ENCODE data around the gene FOXK1. TPM values are rescaled to one million over a fixed set of nuclear protein-coding genes. Genes with fewer than 3 reads are reported as not detected.
A peak's percentile ranks its signal among the peaks of the same experiment; 100 is the strongest.

The FOXK1 gene
- 26.0 TPM for polyA plus RNA-seq (2012; ENCODE audit: insufficient read depth, insufficient read length, low read depth)

DNA sequence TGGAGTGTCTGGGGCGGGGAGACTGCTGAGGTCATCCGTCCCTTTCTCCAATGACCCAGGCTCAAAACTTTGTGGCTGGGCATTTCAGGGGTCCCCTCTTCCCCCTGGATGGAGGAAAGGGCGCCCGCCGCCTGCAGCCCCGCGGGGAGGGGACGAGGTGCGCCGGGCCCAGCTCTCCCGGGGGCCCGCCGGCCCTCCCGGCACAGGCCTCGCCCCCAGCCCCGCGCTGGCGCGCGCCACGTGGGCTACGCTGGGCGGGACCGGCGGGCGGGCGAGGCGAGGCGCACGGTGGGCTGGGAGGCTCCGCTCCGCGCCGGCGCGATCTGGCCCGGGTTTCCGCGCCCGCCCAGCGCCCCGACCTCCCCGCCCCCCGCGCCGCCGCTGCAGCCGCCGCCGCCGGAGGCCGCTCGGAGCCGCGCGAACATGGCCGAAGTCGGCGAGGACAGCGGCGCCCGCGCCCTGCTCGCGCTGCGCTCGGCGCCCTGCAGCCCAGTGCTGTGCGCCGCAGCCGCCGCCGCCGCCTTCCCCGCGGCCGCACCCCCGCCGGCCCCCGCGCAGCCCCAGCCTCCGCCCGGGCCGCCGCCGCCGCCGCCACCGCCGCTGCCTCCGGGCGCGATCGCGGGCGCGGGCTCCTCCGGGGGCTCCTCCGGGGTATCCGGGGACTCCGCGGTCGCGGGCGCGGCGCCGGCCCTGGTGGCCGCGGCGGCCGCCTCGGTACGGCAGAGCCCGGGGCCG, at the start of gene FOXK1:
TSS of gene FOXK1 (plus strand) at position 410 of the 735 bp plus-strand sequence. CDS start at position 424, 14 bp downstream.
- H3K36me3 ChIP-seq: peaks cover 6% of the 10 kb centered on the region; the same call in 1 of the 2 replicates
- H3K27me3 ChIP-seq: 0 out of 2 replicates have a peak, but pooled peaks cover 4% of the 10 kb centered on the region
- H3K4me3 ChIP-seq (ENCODE audit: low read depth, low read length): peak within 1 kb of the TSS; percentile 79
- DNase-seq: peak; percentile 83
- TF ChIP-seq, protein P1, sequence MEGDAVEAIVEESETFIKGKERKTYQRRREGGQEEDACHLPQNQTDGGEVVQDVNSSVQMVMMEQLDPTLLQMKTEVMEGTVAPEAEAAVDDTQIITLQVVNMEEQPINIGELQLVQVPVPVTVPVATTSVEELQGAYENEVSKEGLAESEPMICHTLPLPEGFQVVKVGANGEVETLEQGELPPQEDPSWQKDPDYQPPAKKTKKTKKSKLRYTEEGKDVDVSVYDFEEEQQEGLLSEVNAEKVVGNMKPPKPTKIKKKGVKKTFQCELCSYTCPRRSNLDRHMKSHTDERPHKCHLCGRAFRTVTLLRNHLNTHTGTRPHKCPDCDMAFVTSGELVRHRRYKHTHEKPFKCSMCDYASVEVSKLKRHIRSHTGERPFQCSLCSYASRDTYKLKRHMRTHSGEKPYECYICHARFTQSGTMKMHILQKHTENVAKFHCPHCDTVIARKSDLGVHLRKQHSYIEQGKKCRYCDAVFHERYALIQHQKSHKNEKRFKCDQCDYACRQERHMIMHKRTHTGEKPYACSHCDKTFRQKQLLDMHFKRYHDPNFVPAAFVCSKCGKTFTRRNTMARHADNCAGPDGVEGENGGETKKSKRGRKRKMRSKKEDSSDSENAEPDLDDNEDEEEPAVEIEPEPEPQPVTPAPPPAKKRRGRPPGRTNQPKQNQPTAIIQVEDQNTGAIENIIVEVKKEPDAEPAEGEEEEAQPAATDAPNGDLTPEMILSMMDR (IDR thresholded peaks at IDR 0.05; ENCODE audit: low read depth, low read length): no peak
- peaks cover 6% of the 10 kb centered on the region for H3K9me3 ChIP-seq
- H3K4me1 ChIP-seq: no peaks in the 10 kb centered on the region

DNA sequence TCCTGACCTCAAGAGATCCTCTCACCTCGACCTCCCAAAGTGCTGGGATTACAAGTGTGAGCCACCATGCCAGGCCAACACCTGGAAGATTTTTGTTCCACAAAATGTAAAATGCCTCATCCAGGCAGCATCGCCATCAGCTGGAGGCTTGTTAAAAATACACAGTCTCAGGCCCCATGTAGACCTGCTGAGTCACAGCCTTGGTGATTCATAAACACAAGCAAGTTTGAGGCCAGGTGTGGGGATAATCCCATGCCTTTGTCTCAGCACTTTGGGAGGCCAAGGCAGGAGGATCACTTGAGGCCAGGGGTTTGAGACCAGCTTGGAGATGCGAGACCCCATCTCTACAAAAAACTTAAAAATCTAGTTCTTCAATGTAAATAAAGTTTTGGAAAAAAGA, 49.1 kb upstream of the FOXK1 start:
- H3K4me1 ChIP-seq: no peaks in the 10 kb centered on the region
- H3K36me3 ChIP-seq: no peaks in the 10 kb centered on the region
- no peak overlapping the region for H3K4me3 ChIP-seq (ENCODE audit: low read depth, low read length)
- no peak for DNase-seq
- no peaks in the 10 kb centered on the region for H3K9me3 ChIP-seq
- no peaks in the 10 kb centered on the region for H3K27me3 ChIP-seq
- TF ChIP-seq, protein P1 (IDR thresholded peaks at IDR 0.05; ENCODE audit: low read depth, low read length): no peak

DNA sequence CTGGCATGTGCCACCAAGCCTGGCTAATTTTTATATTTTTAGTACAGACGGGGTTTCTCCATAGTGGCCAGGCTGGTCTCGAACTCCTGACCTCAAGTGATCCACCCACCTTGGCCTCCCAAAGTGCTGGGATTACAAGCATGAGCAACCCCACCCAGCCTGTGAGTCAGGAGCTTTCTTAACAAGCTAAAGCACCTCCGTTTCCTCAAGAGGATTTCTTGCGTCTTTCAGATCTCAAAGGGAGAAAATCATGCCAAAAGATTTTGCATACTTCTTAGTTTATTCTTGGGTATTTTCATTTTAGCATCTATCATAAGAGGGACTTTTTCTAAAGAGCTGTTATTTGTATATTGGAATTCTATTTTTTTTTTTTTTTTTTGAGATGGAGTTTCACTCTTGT, 47.9 kb upstream of the FOXK1 start:
- DNase-seq: no peak
- H3K4me1 ChIP-seq: no peaks in the 10 kb centered on the region
- H3K4me3 ChIP-seq (ENCODE audit: low read depth, low read length): no peak overlapping the region
- TF ChIP-seq, protein P1 (IDR thresholded peaks at IDR 0.05; ENCODE audit: low read depth, low read length): no peak
- H3K9me3 ChIP-seq: no peaks in the 10 kb centered on the region
- no peaks in the 10 kb centered on the region for H3K36me3 ChIP-seq
- H3K27me3 ChIP-seq: no peaks in the 10 kb centered on the region

DNA sequence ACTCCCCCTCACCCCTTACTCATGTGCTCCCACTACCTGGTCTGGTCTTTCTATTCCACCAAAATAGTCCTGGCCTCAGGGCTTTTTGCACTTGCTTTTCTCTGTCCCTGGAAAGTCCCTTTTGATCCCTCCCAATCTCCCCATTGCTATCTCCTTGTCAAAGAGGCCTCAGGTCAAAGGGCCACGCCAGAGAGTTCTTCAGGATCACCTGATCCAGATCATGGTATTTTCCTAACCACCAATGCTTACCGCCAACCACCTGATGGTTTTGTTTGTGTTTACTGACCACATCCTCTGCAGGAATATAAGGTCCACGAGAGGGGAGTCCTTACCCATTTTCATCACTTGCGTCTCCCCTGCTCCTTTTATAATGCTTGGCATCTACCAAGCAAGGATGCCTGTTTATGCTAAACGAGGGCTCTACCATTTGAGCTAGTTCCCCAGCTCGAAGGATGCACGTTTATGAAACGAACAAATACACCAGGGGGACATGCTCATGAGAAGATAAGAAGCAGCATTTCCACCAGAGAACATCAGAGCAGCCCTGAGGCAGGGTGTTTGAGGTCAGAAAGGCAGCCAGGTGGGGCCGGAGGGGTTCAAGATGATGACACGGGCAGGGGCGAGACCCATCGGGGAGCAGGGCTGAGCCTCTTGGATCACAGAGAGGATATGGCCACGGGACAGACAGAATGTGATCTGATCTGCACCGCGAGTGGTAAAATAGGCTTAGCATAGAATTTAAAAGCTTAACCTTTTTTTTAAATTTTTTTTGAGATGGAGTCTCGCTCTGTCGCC, 43.1 kb upstream of the FOXK1 start:
- Histone ChIP-seq H3K4me1 (no peaks in the 10 kb centered on the region), H3K36me3 (no peaks in the 10 kb centered on the region), H3K4me3 (ENCODE audit: low read depth, low read length) (no peak overlapping the region), H3K27me3 (no peaks in the 10 kb centered on the region), H3K9me3 (peaks cover 6% of the 10 kb centered on the region)
- TF ChIP-seq, protein P1 (IDR thresholded peaks at IDR 0.05; ENCODE audit: low read depth, low read length): no peak
- no peak for DNase-seq

DNA sequence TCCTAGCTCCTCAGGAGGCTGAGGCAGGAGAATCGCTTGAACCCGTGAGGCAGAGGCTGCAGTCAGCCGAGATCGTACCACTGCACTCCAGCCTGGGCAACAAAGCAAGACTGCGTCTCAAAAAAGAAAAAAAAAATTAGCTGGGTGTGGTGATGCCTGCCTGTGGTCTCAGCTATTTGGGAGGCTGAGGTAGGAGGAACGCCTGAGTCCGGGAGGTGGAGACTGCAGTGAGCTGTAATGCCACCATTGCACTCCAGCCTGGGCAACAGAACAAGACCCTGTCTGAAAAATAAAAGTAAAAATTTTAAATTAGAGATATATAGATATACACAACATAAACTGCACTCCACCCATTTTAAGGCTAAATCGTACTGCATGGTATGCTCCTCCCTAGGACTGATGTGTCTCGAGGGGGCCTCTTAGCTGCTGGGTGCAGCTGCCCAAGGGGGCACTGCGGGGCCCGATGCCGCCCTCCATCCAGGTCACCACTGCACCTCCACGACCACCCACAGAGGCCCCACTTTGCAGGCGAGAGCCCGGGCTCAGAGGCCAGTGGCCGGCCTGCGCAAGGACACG, 40.9 kb upstream of the FOXK1 start:
- H3K4me1 ChIP-seq: no peaks in the 10 kb centered on the region
- no peaks in the 10 kb centered on the region for H3K36me3 ChIP-seq
- peak overlapping the region; percentile 51 for H3K4me3 ChIP-seq (ENCODE audit: low read depth, low read length)
- peaks cover 6% of the 10 kb centered on the region for H3K9me3 ChIP-seq
- H3K27me3 ChIP-seq: no peaks in the 10 kb centered on the region
- TF ChIP-seq, protein P1 (IDR thresholded peaks at IDR 0.05; ENCODE audit: low read depth, low read length): no peak
- DNase-seq: no peak
